Activated effector memory CD4-positive, alpha-beta T cell treated with anti-CD3 and anti-CD28 coated beads, Interleukin-2, amount 50 U/mL, for 16 hours (primary cell): Measurements from ENCODE around the gene ADCY1.
"Not testable (repeated sequence)": the region's sequence is repeated elsewhere in the genome, so short reads cannot be mapped to it uniquely, and the experiment has no call there.

Experiments used
- DNase-seq: peaks from one replicate; pipeline ENCODE4 v3.0.0-alpha.2; 2020

The ADCY1 gene

DNA sequence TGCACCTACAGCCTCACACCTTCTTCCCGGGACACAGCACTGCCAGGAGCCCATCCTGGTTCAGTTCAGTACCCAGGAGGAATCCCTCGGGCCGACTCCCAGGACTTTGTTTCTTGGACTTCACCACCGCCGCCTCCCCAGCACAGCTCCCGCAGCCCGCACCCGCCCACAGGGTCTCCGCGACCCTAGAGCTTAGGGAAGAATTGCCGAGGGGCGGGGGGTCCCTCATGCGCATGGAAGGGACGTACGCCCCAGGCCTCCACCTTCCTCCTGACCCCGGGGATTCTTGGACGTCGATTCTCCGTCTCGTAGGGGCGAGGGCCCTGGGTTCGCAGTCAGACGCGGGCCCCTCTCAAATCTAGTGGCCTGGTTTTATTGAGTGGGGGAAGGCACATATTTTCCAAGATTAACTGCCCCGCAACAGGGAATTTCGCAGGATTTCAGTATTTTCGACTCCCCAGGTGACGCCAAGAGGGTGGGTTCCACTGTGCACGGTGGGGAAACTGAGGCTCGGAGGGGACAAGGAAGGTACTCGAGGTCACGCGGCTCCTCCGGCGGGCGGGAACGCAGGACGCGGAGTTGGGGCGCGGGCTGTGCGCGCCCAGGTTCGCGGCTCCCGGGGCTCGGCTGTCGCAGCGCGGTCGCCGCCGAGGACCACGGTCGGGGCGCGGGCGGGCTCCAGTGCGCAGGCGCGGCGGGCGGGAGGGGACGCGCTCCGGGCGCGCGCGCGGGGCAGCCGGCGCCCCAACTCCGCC, at the start of gene ADCY1:
Gene ADCY1, plus strand, starts transcription at position 708 of the 755 bp plus-strand sequence. CDS start 176 bp downstream, outside the sequence.
- DNase-seq, result no peak

DNA sequence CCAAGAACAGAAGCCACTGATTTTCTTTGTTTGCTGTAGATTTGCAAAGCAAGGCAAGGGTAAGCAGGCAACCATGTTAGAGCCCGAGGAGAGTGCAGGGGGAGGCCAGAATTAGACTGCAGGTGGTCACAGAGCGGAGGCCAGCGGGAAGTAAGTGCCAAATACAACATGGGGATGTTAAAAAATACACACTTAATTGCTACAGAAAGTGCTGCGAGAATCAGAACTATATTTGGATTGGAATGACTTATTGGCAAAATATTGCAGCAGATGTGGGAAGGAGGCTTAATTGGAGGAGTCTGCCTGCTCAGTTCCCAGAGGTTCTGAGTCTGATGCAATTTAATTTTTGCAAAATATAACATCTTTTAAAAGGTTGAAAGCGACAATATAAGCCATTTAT, 49.7 kb upstream of the ADCY1 start:
- no peak for DNase-seq

DNA sequence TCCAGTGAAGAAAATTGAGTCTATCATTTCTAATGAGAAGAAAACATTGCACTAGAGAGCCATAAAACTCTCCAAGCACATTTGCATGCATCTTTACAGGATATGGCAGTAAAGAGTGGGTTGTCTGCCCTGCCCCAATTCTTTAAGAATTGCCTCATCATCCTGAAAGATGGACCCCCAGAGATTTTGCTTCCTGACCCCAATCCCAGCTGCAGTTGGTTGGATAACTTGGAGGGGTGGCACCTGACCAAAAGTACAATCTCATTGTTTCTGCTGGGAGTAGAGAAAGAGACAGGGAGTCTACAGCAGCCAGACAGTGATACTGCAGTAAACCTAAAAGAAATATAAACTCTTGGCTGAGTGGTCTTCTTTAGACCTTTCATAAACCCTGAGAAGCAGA, 49.1 kb upstream of the ADCY1 start:
- no peak for DNase-seq

DNA sequence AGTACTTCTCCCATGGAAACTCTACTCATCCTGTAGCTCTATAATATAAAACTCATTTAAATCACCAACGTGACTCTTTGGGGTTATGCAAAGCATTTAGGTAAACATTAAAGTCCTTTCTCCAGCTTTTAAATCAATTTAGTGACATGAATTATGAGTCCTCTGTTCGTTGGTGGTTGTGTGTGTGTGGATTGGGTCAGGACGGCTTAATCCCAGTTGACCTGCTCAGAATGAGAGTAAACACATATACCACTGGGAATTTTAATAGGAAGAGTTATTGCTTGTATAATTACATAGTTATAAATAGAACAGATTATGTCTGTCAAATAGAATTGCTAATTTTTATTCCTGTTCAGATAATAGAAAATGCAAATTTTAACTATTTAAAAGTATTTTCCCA, 30.7 kb upstream of the ADCY1 start:
- DNase-seq, result no peak

DNA sequence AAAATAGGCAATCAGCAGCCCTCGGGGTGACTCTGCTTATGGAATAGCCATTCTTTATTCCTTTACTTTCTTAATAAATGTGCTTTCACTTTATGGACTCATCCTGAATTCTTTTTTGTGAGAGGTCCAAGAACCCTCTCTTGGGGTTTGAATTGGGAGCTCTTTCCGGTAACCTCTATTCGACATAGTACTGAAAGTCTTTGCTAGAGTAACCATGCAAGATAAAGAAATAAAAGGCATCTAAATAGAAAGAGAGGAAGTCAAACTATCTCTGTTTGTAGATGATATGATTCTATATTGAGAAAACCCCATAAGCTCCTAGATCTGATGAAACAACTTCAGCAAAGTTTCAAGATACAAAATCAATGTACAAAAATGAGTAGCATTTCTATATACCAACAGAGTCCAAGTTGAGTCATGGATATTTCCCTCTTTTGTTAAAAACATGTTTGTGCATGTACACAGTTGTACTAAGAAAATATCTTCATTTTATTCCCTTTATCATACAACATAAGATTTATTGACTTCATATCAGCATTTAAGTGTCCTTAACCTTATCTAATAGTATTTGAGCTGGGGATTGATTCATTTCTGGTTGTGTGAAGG, 29.0 kb upstream of the ADCY1 start:
- not testable (repeated sequence) for DNase-seq

DNA sequence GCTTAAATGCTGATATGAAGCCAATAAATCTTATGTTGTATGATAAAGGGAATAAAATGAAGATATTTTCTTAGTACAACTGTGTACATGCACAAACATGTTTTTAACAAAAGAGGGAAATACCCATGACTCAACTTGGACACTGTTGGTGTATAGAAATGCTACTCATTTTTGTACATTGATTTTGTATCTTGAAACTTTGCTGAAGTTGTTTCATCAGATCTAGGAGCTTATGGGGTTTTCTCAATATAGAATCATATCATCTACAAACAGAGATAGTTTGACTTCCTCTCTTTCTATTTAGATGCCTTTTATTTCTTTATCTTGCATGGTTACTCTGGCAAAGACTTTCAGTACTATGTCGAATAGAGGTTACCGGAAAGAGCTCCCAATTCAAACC, 25.3 kb upstream of the ADCY1 start:
- DNase-seq, result not testable (repeated sequence)

DNA sequence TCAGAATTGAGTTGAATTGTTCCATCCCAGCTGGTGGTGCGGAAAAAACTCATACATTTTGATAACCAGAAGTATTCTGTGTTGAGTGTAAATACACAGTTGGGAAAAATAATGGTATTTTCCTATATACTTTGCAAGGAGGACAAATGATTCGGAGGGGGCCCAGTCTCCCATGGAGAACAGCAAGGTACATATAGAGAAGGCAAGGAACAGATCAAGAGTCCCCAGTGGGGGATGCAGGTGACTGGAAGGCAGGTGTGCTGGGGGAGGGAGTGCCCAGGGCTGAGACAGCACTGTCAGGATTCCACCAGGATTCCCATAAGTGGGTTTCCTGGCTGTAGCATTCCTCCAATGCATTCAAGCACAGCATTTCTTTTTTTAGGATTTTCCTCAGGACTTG, 10.8 kb upstream of the ADCY1 start:
- DNase-seq, result no peak

DNA sequence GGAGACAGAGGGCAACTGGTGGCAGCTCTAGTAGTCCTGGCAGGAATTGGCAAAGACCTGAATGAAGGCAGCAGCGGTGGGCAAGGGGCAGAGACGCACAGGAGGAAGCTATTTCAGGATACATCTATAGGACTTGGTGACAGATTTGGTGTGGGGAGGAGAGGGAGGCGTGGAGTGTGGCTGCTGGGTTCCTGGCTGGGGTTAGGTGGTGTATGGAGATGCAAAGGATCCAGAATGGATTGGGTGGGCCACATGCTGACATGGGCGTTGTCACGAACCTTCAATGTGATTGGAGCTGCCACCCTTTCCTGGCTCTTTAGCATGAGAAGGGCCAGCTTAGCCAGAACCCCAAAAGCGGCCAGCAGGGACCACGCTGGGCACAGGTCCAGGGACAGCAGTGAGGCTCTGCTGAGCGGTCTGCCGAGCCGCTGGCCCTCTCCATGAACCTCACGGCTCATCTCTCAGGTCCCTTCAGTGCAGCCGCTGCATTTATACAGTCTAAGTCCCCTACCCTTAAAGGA, 10.2 kb upstream of the ADCY1 start:
- no peak for DNase-seq

DNA sequence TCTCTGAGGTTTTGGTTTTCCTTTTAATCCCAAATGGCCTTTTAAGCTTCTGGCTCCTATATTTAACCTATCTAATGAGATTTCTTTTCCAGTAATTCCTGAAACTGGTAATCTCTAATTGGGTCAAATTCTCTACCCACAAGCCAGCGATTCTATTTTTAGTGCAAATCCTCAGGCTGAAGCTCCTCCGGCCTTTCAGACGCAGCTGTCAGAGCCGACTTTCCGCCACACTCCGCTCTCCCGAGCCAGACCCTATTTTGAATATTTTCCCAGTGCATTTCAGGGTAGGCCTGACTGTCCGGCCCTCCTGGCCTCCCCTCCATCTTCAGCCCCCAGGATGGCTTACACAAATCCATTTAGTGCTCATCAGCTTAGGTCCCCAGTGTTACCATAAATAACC, 9.7 kb upstream of the ADCY1 start:
- DNase-seq, result no peak

DNA sequence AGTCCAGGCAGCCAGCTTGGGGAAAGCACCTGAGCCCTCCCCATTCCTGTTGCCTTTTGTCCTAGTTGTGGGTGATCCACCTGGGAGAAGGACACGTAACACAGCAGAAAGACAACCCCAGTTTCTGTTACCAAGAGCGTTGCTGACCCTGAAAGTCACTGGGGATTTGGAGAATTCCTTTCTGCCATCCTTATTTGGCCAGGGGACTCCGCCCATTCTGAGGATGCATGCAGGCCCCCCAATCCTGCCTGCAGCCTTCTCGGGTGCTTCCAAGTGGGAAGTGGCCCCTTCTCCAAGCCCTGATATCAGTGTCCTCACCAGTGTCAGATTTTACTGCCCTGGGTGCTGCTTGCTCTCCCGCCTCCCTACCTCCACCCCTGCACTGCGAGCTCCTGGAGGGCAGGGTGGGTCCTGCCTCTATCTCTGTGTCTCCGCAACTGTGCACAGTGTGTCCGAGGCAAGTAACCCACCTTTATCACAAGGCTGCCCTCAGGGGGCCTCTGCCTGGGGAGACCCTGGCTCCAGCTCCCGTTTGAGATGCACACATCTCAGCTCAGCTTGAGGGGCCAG, 9.2 kb upstream of the ADCY1 start:
- DNase-seq, result no peak

DNA sequence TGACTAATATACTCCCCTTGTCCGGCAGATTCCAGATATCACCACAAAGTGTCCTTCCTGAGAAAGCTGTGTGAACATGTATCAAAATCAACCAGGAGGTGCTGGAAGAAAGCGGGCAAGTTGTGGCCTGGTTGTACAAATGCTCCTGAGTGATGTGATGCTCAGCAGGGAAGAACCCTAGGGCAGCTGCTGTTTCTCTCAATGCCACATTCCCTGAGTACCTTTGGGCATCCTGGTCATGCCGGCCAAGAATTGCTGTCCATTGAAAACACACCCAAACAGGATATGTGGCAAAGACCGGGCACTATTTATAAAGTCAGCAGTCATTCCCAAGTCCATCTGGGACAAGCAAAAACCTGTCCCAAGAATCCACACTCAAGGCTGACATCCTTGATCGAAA, 7.8 kb upstream of the ADCY1 start:
- DNase-seq, result no peak

DNA sequence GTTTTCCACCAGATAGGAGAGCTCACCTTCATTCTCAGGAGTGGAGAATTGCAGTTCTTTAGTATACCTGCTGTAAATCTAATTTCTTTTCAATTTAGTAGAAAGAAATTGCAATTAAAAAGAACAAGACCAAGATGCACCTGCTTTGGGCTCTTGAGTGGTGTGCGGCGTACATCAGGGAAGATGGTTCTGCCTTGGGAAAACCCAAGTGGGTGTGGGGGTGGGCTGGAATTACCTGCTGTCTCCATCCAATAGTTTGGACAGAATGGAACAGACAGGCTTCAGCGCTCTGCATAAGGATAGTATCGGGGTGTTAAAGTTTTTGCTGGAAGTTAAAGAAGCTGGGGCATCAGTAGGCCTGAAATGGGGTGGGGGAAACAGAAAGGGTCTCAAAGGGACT, 7.2 kb upstream of the ADCY1 start:
- DNase-seq, result no peak

DNA sequence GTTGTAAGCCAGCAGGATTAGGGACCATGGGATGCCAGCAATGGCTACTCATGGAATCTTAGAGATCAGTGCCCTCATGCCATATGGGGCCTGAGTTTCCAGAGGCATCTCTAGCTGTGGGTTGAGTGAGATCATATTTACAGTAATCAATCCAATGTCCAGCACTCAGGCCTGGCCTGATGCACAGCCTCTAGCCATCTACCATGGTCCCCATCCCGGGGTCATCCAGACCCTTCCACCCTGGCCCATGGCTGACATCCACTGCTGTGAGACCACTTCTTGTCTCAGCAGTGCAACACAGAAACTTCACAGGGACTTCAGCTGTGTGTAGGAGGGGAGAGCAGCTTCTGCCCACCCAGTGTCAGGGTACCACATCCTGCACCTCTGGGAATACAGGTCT, 6.5 kb upstream of the ADCY1 start:
- DNase-seq, result no peak

DNA sequence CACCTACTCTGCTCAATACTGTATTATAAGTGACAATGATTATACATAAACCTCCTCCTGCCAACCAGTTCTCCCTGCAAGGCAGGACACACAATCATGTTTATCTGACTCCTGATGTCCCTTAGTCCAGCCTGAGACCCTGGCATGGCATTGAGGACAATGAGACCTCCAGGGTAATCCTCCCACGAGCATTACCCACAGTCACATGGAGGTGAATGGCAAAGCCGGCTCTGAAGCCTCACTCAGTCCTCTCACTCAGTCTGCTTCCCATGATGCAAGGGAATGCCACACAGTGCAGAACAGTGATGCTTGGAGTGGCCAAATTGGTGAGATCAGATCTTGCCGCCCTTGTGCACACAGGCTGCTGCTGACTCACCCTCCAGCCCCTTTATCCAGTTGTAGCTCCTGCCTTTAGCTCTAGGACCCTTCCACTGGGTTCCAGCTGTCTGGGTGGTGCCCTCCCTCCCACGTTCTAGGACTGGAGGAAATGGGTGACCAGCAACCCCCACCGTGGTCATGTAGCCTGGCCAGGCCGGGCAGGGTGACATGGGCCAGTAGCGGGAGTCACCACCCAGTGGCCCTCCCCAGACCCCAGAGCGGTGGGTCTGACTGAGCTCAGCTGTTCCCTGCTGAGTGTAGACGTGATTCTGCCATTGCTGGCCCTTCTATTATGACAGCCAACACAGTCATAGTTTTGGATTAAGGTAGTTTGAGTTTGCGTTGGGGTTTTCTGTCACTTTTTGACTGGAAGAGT, 5.5 kb upstream of the ADCY1 start:
- DNase-seq, result no peak

DNA sequence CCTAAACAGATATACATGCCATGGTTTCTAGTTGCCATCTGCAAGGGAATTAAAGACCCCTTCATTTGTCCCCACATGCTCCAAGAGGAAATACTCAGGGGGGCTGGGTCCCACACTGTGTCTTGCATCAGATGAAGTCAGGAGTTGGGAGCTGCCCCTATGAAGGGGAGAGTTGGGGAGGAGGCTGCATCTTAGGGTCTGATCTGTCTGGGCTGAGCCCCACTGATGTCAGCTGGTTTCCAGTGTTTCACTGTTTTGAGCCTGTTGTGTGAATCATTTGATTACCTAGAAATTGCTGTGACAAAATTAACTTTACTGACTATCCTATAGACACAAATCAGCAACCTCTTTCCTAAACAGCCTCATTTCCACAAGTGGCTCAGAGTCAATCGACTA, 4.9 kb upstream of the ADCY1 start:
- DNase-seq, result no peak

DNA sequence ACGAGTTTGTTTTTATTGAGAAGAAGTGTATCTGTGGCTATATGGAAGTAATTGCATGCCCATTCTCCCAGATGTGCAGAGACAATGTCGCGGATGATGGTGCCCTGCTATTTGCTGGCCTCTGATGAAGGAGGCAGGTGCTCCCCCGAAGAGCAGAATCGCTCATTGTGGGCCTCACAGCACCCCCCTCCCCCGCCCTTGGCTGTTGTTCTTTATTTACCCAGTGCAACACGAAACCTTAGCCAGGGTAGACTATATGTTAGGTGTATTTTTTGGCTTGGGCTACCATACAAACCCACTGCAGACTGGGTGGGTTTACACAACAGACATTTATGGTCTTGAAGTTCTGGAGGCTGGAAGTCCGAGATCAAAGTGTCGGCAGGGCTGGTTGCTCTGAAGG, 3.4 kb upstream of the ADCY1 start:
- no peak for DNase-seq

DNA sequence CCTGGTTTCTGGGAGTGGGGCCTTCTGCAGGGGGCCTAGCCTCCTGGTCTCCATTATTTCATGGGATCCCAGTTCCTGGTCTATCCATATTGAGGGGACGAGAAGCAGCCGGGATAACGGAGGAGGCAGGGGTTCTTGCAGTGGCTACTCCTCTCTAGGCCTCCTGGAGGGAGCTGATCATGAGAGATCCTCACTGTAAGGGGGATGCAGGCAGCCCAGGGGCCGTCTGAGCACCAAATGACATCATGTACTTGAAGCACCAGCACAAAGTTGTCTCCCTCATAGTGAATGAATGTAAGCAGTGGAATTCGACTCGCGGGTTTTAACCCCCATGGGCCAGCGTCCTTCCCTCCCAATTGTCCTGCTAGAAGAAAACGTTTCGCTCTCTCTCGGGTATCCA, 964 bp upstream of the ADCY1 start:
- peak; percentile 47 for DNase-seq

DNA sequence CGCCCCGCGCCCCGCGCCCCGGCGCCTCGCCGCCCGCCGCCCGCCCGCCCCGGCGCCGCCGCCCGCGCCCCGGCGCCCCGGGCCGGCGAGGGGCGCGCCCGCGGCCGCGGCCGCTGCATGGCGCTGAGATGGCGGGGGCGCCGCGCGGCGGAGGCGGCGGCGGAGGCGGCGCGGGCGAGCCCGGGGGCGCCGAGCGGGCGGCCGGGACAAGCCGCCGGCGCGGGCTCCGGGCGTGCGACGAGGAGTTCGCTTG, 174 bp downstream of the ADCY1 start:
- DNase-seq, result no peak

DNA sequence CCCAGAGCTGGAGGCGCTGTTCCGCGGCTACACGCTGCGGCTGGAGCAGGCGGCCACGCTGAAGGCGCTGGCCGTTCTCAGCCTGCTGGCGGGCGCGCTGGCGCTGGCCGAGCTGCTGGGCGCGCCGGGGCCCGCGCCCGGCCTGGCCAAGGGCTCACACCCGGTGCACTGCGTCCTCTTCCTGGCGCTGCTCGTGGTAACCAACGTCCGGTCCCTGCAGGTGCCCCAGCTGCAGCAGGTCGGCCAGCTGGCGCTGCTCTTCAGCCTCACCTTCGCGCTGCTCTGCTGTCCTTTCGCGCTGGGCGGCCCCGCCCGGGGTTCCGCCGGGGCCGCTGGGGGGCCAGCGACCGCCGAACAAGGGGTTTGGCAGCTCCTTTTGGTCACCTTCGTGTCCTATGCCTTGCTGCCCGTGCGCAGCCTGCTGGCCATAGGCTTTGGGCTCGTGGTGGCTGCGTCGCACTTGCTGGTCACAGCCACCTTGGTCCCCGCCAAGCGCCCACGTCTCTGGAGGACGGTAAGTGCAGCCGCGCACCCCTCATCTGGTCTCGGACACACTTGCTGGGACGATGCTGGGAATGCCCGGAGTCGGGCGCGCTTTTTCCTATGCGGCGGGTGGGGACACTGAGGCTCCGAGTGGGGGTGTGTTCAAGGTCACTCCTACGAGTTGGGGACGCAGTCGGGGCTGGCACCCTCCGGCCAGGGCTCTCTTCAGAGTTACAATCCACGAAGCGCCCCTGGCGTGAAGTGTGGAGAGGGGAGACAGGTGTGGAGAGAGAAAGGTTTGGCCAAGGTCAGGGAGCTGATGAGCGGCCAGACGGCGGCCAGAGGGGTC, 717 bp downstream of the ADCY1 start:
- DNase-seq, result peak; percentile 16

DNA sequence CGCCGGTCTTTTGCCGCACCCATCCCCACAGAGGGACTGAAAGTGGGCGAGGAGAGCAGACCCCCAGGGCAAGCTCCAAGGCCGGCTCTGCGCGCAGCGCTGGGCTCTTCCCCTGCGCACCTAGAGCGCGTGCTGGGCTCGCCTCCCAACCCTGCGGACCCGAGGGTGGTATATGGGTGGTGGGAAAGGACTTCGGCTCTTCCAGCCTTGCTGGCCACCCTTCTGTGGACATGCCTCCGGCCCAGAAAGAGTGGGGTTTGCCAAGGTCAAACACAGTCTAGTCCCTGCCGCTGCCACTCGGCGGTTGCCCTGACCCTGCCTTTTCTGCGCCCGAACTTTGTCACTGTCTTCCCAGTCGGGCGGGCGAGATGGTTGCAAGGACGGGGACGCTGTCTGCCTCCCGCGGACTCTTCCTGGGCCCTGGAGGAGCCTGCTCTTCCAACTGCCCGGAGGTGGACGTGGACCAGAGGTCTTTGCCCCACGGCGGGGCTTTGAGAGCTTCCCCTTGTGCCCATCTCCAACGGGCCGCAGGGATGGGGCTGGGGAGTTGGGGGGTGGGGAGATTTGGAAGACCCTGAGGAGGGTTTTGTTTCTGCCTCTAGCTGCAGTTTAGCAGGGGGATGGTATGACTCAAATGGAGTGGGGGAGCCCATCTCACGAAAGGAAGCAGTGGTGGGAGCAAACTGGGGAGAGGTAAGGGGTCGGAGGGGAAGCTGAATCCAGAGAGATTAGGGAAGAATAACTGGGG, 1.5 kb downstream of the ADCY1 start:
- DNase-seq, result peak; percentile 54

DNA sequence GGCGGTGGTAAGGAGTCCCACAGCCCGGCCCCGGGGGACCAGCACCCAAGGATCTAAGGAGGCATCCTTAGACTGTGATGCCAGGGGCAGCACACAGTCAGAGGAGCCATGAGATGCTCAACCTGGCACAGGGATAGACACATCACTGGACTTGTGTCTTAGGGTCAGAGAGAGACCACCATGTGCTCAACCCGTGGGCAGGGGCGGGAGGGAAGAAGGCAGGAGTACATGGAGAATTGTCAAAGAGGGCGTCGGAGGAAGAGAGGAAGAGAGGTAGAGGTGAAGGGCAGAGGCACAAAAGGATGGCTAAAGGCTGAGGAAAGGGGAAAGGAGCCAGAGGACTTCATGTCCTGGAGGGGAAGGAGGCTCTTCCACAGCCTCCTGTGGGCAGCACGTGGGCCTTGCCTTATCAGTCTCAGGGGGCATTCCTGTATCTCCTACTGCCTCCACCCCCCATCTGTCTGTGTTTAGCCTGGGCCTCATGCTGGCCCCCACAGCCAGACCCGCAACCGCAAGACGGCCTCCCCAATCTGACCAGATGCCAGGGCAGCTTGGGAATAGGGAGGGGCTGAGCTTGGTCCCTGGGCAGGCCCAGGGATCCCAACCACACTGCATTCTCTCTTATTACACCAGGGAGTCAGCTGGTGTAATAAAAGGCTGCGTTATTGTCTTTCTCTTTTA, 2.2 kb downstream of the ADCY1 start:
- peak; percentile 47 for DNase-seq

DNA sequence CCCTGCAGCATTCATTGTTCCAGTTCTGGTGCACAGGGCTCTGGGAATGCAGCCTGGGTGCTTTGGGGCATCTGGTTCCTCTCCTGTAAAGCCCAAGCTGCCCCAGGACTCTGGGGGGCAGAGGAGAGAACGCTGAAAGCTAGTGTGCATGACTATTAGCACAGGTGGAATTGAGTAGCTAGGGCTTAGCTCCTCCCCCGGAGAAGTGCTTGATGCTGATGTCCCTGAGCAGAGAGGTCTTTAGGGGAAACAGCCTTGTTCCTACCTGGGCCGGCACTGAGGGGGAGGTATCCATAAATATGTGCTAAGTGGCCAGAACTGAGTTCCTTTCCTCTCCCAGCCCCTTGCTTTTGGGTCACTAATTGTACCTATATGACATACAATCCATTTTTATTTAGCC, 3.9 kb downstream of the ADCY1 start:
- DNase-seq, result no peak
